ENCODE data around the gene PLA2G2D. TPM values are rescaled to one million over a fixed set of nuclear protein-coding genes. Genes with fewer than 3 reads are reported as not detected.
A peak's percentile ranks its signal among the peaks of the same experiment; 100 is the strongest.

The PLA2G2D gene
- total RNA-seq, 2 donors from 2014 or later, result not detected

- H3K27me3 Mint-ChIP-seq, result peaks cover 23% of the 10 kb centered on the region
- H3K4me3 Mint-ChIP-seq, result no peak overlapping the region
- no peaks in the 10 kb centered on the region for H3K4me1 Mint-ChIP-seq
- H3K9me3 Mint-ChIP-seq, result no peaks in the 10 kb centered on the region
- no peak for ATAC-seq (replicated peaks)
- H3K27ac Mint-ChIP-seq, result no peak overlapping the region
- H3K36me3 Mint-ChIP-seq (ENCODE audit: low read depth), result no peaks in the 10 kb centered on the region
These were observed 25.4 kb downstream of the PLA2G2D start for GRCh38 chr1:20093940-20094391.

- ATAC-seq (replicated peaks), result no peak
- Mint-ChIP-seq H3K27me3 (peaks cover 23% of the 10 kb centered on the region), H3K9me3 (no peaks in the 10 kb centered on the region), H3K36me3 (ENCODE audit: low read depth) (no peaks in the 10 kb centered on the region), H3K4me1 (no peaks in the 10 kb centered on the region), H3K27ac (no peak overlapping the region), H3K4me3 (no peak overlapping the region)
These were observed 26.0 kb downstream of the PLA2G2D start for GRCh38 chr1:20093303-20093702.

GRCh38 chr1:20090641-20091040 is 28.7 kb downstream of the PLA2G2D start:
- H3K27ac Mint-ChIP-seq, result no peak overlapping the region
- ATAC-seq (replicated peaks), result no peak

GRCh38 chr1:20090119-20090518 is 29.2 kb downstream of the PLA2G2D start:
- no peaks in the 10 kb centered on the region for H3K9me3 Mint-ChIP-seq
- H3K4me1 Mint-ChIP-seq, result no peaks in the 10 kb centered on the region
- H3K36me3 Mint-ChIP-seq (ENCODE audit: low read depth), result no peaks in the 10 kb centered on the region
- no peak for ATAC-seq (replicated peaks)
- peaks cover 23% of the 10 kb centered on the region for H3K27me3 Mint-ChIP-seq
- no peak overlapping the region for H3K27ac Mint-ChIP-seq
- no peak overlapping the region for H3K4me3 Mint-ChIP-seq

More at GRCh38 chr1:20090641-20091040, 28.7 kb downstream of the PLA2G2D start:
- no peaks in the 10 kb centered on the region for H3K4me1 Mint-ChIP-seq
- H3K4me3 Mint-ChIP-seq, result no peak overlapping the region
- H3K27me3 Mint-ChIP-seq, result peaks cover 23% of the 10 kb centered on the region
- no peaks in the 10 kb centered on the region for H3K9me3 Mint-ChIP-seq
- no peaks in the 10 kb centered on the region for H3K36me3 Mint-ChIP-seq (ENCODE audit: low read depth)

GRCh38 chr1:20089328-20090077 is 29.8 kb downstream of the PLA2G2D start:
- H3K4me3 Mint-ChIP-seq, result no peak overlapping the region
- H3K36me3 Mint-ChIP-seq (ENCODE audit: low read depth), result no peaks in the 10 kb centered on the region
- ATAC-seq (replicated peaks), result no peak
- H3K27ac Mint-ChIP-seq, result no peak overlapping the region
- H3K27me3 Mint-ChIP-seq, result peaks cover 23% of the 10 kb centered on the region
- no peaks in the 10 kb centered on the region for H3K4me1 Mint-ChIP-seq
- no peaks in the 10 kb centered on the region for H3K9me3 Mint-ChIP-seq

- no peak for ATAC-seq (replicated peaks)
- no peak overlapping the region for H3K4me3 Mint-ChIP-seq
- H3K4me1 Mint-ChIP-seq, result no peaks in the 10 kb centered on the region
These were observed 31.7 kb downstream of the PLA2G2D start for GRCh38 chr1:20087668-20088067.

GRCh38 chr1:20086800-20087199 is 32.5 kb downstream of the PLA2G2D start:
- Mint-ChIP-seq H3K27ac (no peak overlapping the region), H3K4me1 (no peaks in the 10 kb centered on the region), H3K27me3 (peaks cover 14% of the 10 kb centered on the region), H3K4me3 (no peak overlapping the region), H3K9me3 (no peaks in the 10 kb centered on the region), H3K36me3 (ENCODE audit: low read depth) (no peaks in the 10 kb centered on the region)
- no peak for ATAC-seq (replicated peaks)

More at GRCh38 chr1:20087668-20088067, 31.7 kb downstream of the PLA2G2D start:
- Mint-ChIP-seq H3K36me3 (ENCODE audit: low read depth) (no peaks in the 10 kb centered on the region), H3K9me3 (no peaks in the 10 kb centered on the region), H3K27ac (no peak overlapping the region), H3K27me3 (peaks cover 20% of the 10 kb centered on the region)

GRCh38 chr1:20083178-20083944 is 36.0 kb downstream of the PLA2G2D start:
- Mint-ChIP-seq H3K36me3 (ENCODE audit: low read depth) (no peaks in the 10 kb centered on the region), H3K4me1 (peaks cover 6% of the 10 kb centered on the region), H3K9me3 (no peaks in the 10 kb centered on the region), H3K27me3 (peaks cover 23% of the 10 kb centered on the region), H3K4me3 (no peak overlapping the region), H3K27ac (no peak overlapping the region)
- ATAC-seq (replicated peaks), result no peak

GRCh38 chr1:20082772-20083171 is 36.6 kb downstream of the PLA2G2D start:
- no peaks in the 10 kb centered on the region for H3K9me3 Mint-ChIP-seq
- peaks cover 29% of the 10 kb centered on the region for H3K27me3 Mint-ChIP-seq
- H3K4me1 Mint-ChIP-seq, result peaks cover 12% of the 10 kb centered on the region
- H3K27ac Mint-ChIP-seq, result no peak overlapping the region
- H3K36me3 Mint-ChIP-seq (ENCODE audit: low read depth), result no peaks in the 10 kb centered on the region
- ATAC-seq (replicated peaks), result no peak
- H3K4me3 Mint-ChIP-seq, result no peak overlapping the region

- Mint-ChIP-seq H3K4me1 (peaks cover 12% of the 10 kb centered on the region), H3K4me3 (no peak overlapping the region), H3K9me3 (no peaks in the 10 kb centered on the region), H3K27ac (no peak overlapping the region), H3K27me3 (peaks cover 38% of the 10 kb centered on the region), H3K36me3 (ENCODE audit: low read depth) (no peaks in the 10 kb centered on the region)
- ATAC-seq (replicated peaks), result no peak
These were observed 38.0 kb downstream of the PLA2G2D start for GRCh38 chr1:20081353-20081810.

- no peaks in the 10 kb centered on the region for H3K9me3 Mint-ChIP-seq
- H3K27me3 Mint-ChIP-seq, result peaks cover 38% of the 10 kb centered on the region
These were observed 38.6 kb downstream of the PLA2G2D start for GRCh38 chr1:20080441-20081352.

GRCh38 chr1:20079661-20080305 is 39.6 kb downstream of the PLA2G2D start:
- no peak for ATAC-seq (replicated peaks)
- Mint-ChIP-seq H3K27ac (no peak overlapping the region), H3K36me3 (ENCODE audit: low read depth) (no peaks in the 10 kb centered on the region), H3K27me3 (peaks cover 41% of the 10 kb centered on the region), H3K4me1 (peaks cover 12% of the 10 kb centered on the region), H3K9me3 (no peaks in the 10 kb centered on the region), H3K4me3 (no peak overlapping the region)

More at GRCh38 chr1:20080441-20081352, 38.6 kb downstream of the PLA2G2D start:
- Mint-ChIP-seq H3K4me3 (no peak overlapping the region), H3K36me3 (ENCODE audit: low read depth) (no peaks in the 10 kb centered on the region), H3K27ac (no peak overlapping the region), H3K4me1 (peaks cover 12% of the 10 kb centered on the region)
- ATAC-seq (replicated peaks), result peak; percentile 24

GRCh38 chr1:20078711-20079110 is 40.6 kb downstream of the PLA2G2D start:
- Mint-ChIP-seq H3K4me1 (peaks cover 12% of the 10 kb centered on the region), H3K36me3 (ENCODE audit: low read depth) (no peaks in the 10 kb centered on the region), H3K4me3 (no peak overlapping the region), H3K27me3 (peaks cover 41% of the 10 kb centered on the region), H3K27ac (peak overlapping the region; percentile 68), H3K9me3 (no peaks in the 10 kb centered on the region)
- no peak for ATAC-seq (replicated peaks)

Data from activated T-helper 17 cell treated with anti-CD3 and anti-CD28 coated beads, Interleukin-2, amount 50 U/mL, for 72 hours (primary cell).